Psoas muscle (tissue), 8 donors: Measurements from ENCODE around the gene CIITA. TPM values are rescaled to one million over a fixed set of nuclear protein-coding genes. Genes with fewer than 3 reads are reported as not detected.

Experiments
- ATAC-seq, 4 donors: fragments of 200-7000 bp; cut with Tn5 transposase; one replicate each; pipeline ENCODE4 v1.9.1; 2020; ENCODE audit warnings: moderate library complexity in 3 of 4, mild to moderate bottlenecking in 2 of 4
- DNase-seq, 2 donors: peaks; one replicate each; pipeline ENCODE4 v3.0.0-alpha.2; 2020
- H3K27ac ChIP-seq: fragments of 200-600 bp; one replicate; pipeline ENCODE4 v1.8.0; 2022
- H3K27me3 ChIP-seq, 3 donors: fragments of 200-600 bp in 1 of 3; one replicate each; pipeline versions ENCODE4 v1.6.1 to v1.8.0; 2013 to 2022; ENCODE audit warnings: low read length in 2 of 3, mild to moderate bottlenecking in 2 of 3, moderate library complexity in 1 of 3; ENCODE audit not compliant: insufficient read depth in 3 of 3
- H3K36me3 ChIP-seq, 2 donors: fragments of 200-600 bp in 1 of 2; one replicate each; pipeline versions ENCODE4 v1.6.1 to v1.8.0; 2013 to 2022; ENCODE audit warnings: low read depth in 1 of 2, mild to moderate bottlenecking in 1 of 2, moderate library complexity in 1 of 2; ENCODE audit not compliant: insufficient read depth in 1 of 2
- H3K4me1 ChIP-seq: fragments of 200-600 bp; one replicate; pipeline ENCODE4 v1.8.0; 2022
- H3K4me3 ChIP-seq: fragments of 200-600 bp; one replicate; pipeline ENCODE4 v1.8.0; 2022; ENCODE audit warnings: mild to moderate bottlenecking
- H3K9me3 ChIP-seq: fragments of 200-600 bp; one replicate; pipeline ENCODE4 v1.8.0; 2022
- WGBS, 3 donors: extraction: QIAGEN DNeasy Blood & Tissue Kit; methylation state at CpG; one replicate each; pipeline versions ENCODE4 v1.1.6 to v1.1.7; 2013; 5-methylcytosine and 5-hydroxymethylcytosine counted together
- intact Hi-C, 2 donors: fragments of 100-400 bp; cut with DNase I; formaldehyde crosslinking; loops; one replicate each; pipeline versions ENCODE4 v1.11.0 to v1.14.2; 2022
- polyA plus RNA-seq, 3 donors: library from polyadenylated mRNA; stranded (reverse); fragments of 200-250 nt; gene quantifications; one replicate each; pipeline ENCODE4 v1.2.3, GENCODE V29; 2013
- total RNA-seq, 4 donors: library from RNA; stranded (reverse); fragmentation: NEBNext Ultra II Directional in 2 of 4; extraction: Animal tissue kit (Norgen Biotek cat#: 25700) in 2 of 4; gene quantifications; one replicate each; pipeline versions ENCODE4 v1.2.1 to v1.2.4, GENCODE V29; 2021 to 2023
- TF ChIP-seq, protein P1 (sequence below): fragments of 200-600 bp; IDR thresholded peaks from one replicate; pipeline ENCODE4 v1.8.0; 2022; ENCODE audit warnings: antibody characterized with exemption
- donor health status: healthy with polysubstance abuse.
- donor health status: DM: no; HTN: no; CAD: no; lungs with moderate emphysema.
- donor health status: Bipolar disorder and iron deficiency.
- donor health status: healthy.
- donor health status: DM: yes; HTN: yes; CAD: no.
- donor health status: DM: no; HTN: no; CAD: no.
- donor health status: DM: no; HTN: no; CAD: no.
- donor health status: DM: yes; HTN: yes; CAD: no.

Gene CIITA
- total and polyA plus RNA-seq, 7 donors, result 2.3 to 15.3 (median 4.1) TPM

DNA sequence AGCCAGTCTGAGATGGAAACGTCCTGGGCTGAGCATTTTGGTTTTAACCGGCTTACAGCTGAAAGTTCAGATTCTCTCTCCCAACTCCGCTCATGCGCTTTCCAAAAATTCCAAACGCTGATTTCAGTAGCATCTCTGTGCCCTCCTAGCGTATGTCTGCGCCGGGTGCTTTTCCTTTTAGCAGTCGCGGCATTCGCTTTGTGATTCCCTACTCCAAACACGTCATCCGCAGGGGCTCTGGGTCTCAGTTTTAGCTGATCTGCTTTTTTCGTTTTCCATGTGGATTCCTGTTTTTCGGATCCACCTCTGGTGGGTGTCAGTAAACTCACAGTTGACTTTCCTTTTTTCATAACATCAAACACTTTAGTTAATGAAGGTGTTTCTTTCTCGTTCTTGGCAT is 36.3 kb upstream of the CIITA start:
- 67 to 71% (median 68%) methylated on average over 16 of the region's 16 CpGs for WGBS, 3 donors
- H3K27ac ChIP-seq, result no peak overlapping the region
- no peak overlapping the region for H3K4me3 ChIP-seq
- intact Hi-C loops, result no loop called here
- no peaks in the 10 kb centered on the region for H3K4me1 ChIP-seq
- ATAC-seq, result no peak
- H3K36me3 ChIP-seq, result no peaks in the 10 kb centered on the region
- TF ChIP-seq, protein P1, sequence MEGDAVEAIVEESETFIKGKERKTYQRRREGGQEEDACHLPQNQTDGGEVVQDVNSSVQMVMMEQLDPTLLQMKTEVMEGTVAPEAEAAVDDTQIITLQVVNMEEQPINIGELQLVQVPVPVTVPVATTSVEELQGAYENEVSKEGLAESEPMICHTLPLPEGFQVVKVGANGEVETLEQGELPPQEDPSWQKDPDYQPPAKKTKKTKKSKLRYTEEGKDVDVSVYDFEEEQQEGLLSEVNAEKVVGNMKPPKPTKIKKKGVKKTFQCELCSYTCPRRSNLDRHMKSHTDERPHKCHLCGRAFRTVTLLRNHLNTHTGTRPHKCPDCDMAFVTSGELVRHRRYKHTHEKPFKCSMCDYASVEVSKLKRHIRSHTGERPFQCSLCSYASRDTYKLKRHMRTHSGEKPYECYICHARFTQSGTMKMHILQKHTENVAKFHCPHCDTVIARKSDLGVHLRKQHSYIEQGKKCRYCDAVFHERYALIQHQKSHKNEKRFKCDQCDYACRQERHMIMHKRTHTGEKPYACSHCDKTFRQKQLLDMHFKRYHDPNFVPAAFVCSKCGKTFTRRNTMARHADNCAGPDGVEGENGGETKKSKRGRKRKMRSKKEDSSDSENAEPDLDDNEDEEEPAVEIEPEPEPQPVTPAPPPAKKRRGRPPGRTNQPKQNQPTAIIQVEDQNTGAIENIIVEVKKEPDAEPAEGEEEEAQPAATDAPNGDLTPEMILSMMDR, result no peak
- H3K9me3 ChIP-seq, result no peaks in the 10 kb centered on the region
- H3K27me3 ChIP-seq, result peaks cover 0 to 2% (median 0%) of the 10 kb centered on the region in 3 donors
- no peak for DNase-seq

DNA sequence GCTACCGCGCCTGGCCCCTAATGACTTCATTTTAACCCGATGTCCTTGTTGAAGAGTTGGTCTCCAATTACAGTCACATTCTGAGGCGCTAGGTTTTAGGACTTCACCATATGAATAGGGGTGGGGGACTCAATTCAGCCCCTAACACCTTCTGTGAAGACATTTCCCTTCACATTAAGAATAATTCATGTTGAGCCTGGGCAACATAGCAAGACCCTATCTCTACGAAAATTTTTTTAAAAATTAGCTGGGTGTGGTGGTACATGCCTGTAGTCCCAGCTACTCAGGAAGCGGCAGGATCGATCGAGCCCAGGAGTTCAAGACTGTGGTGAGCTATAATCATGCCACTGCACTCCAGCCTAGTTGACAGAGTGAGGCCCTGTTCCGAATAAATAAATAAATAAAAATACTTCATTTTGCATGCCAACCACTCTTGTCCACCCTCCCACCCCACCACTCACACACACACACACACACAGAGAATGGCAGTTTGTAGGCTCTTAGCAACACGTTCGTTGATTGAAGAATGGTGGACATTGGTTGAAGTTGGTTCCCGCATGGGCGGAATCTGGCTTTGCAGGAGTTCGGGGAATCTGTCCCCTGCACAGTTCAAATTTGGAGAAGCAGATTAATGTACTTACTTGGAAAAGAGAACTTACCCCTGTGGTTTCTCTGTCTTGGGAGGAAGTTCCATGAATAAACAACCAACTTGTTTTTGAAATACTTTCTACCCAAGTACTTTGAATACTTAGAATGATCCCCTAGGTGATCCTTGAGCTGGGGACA is 30.6 kb upstream of the CIITA start:
- Histone ChIP-seq H3K27ac (no peak overlapping the region), H3K4me1 (no peaks in the 10 kb centered on the region), H3K4me3 (no peak overlapping the region), H3K36me3 (no peaks in the 10 kb centered on the region), H3K9me3 (no peaks in the 10 kb centered on the region), H3K27me3 (peaks cover 0 to 2% (median 0%) of the 10 kb centered on the region in 3 donors)
- 82 to 87% (median 84%) methylated on average over 14 of the region's 14 CpGs for WGBS, 3 donors
- DNase-seq, result no peak
- ATAC-seq, result no peak
- intact Hi-C loops, result no loop called here
- TF ChIP-seq, protein P1, result no peak

DNA sequence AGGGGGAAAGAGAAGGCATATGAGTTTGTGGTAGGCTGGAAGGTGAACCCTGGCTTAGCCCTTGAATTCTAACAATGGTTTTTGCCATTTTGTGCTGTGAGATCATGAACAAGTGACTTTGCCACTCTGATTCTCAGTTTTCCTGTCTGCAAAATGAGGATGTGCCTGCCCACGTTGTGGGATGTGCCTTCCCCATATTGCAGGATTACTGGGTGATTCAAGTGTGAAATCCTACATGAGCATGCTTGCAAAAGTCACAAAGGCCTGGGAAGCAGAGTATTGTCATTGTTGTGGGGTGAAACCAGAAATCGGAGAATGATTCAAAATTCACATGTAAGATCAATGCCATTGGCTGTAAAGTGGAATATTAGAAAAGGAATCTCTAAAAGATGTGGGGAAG is 29.8 kb upstream of the CIITA start:
- H3K4me1 ChIP-seq, result no peaks in the 10 kb centered on the region
- no peak for DNase-seq
- H3K4me3 ChIP-seq, result no peak overlapping the region
- ATAC-seq, result no peak
- H3K27me3 ChIP-seq, result no peaks in the 10 kb centered on the region
- 43 to 47% (median 44%) methylated on average over 2 of the region's 2 CpGs for WGBS, 3 donors
- intact Hi-C loops, result no loop called here
- H3K27ac ChIP-seq, result no peak overlapping the region
- H3K36me3 ChIP-seq, result no peaks in the 10 kb centered on the region
- H3K9me3 ChIP-seq, result no peaks in the 10 kb centered on the region
- TF ChIP-seq, protein P1, result no peak

DNA sequence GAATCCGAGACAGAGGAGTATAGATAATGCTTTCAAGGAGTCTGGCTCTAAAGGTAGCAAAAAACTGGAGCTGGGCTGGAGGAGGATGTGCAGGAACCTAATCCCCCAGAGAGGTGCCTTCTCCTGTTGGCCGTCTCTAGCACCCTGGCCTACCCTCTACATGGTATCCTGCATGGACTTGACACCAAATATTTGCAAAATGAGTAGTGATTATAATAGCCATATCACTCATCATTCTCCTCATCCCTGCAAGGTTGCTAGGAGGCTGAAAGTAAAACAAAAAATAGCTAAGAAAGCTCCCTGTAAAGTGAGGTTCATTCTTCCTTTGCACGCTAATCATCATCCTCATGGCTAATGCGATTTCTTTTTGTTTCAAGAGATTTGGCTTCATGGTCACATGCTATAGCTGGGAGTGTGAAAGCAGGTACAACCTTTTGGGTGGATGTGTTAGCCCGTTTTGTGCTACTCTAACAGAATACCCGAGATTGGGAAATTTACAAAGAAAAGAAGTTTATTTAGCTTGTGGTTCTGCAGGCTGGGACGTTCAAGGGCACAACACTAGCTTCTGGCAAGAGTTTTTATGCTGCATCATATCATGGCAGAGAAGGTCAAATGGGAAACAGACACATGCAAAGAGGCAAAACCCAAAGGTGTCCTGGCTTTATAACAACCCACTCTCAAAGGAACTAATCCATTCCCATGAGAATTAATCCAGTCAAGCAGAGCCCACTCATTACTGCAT is 27.1 kb upstream of the CIITA start:
- Histone ChIP-seq H3K9me3 (no peaks in the 10 kb centered on the region), H3K27ac (no peak overlapping the region), H3K27me3 (no peaks in the 10 kb centered on the region), H3K36me3 (no peaks in the 10 kb centered on the region), H3K4me1 (no peaks in the 10 kb centered on the region), H3K4me3 (no peak overlapping the region)
- WGBS, 3 donors, result 71 to 81% (median 78%) methylated on average over 7 of the region's 7 CpGs
- DNase-seq (no peak), ATAC-seq (no peak)
- TF ChIP-seq, protein P1, result no peak
- intact Hi-C loops, result no loop called here
